Cerebellar cortex (tissue), 1 donor: ENCODE measurements around the gene SIAE.

Source experiments
- DNase-seq: peaks from one replicate; pipeline ENCODE4 v3.0.0-alpha.2; 2015; ENCODE audit warnings: low spot score

SIAE gene

DNA sequence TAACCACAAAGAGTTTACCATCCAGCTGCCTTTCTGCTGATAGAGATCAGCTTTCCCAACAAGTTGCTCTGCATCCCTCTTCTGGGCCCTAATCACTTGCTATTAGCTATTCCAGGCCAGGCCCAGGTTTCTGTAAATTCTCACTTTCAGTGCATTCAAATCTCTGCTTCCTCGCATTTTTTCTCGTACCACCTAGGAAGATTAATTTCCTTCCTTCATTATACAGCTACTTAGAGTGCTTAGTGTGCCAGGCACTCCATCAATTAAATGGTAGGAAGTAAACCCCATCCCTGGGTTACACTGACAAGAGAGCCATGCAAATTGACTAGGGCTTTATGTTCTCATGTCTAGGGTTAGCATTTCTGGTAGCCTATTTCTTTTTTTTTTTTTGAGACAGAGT, 9.7 kb downstream of the SIAE start:
- DNase-seq = no peak

DNA sequence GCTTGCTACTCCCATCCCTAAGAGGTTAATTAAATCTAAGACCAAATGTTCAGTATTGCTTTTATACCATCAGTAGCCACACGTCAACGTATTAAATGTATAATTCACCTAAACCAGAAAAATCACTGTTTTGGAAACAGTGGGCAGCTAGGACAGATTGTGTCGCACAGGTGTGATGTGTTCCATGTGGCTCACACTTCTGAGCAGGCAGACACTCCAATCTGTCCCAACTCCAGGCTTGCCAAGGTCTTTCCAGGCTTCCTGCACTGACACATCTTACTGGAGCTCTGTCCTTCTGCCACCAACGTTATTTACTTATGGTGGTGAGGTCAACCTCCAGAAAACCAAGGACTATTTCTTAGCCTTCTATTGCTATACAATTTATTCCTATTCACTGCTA, 11.4 kb downstream of the SIAE start:
- DNase-seq = peak; percentile 73

DNA sequence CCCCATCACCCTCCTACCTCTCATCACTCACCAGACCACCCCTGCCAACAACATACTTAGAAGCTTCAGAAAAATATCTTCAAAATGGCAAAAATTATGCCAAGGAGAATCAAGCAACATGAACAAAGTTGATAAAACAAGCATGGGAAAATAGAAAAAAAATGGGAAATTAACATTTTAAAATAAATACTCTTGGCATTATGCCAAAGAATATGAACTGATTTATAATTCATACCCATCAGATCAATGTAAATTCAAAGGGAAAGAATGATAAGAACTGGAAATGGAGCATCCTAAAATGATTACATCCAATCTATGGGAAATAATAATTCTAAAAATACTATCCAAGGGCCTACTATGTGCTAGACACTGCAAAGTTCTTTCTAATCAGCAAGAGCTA, 12.0 kb downstream of the SIAE start:
- no peak for DNase-seq

DNA sequence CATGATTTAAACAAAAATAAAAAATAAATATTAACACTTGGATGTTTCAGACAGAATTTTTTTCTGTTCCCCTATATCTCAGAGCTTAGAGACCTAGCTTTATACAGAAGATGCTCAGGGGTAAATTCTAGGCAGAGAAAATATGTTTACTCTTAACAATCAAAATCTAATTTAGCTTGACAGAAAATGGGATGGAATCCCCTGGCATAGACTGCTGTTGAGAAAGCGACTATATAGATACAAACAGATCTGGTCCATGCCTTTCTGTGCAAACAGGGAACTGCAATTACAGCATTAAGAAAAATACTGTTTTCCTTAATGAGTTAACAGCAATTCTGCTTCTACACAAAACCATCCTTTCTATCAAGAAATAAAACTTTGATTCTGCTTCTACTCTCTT, 14.6 kb downstream of the SIAE start:
- no peak for DNase-seq

DNA sequence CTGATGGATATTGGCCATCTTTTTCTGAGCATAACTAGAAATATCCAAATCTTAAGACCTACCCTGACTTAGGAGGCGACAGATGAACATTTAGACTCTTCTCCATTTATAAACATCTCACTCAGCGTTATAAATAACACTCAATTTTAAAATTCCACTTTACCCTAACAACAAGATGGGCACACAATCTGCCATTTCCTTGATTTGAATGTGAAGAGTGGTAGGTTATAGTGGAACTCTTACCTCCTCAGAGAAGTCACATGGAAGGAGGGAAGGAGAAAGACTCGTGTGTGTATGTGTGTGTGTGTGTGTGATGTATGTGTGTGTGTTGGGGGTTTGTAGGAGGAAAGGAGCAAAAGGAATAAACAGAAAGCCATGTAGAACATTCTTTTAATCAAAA, 15.0 kb downstream of the SIAE start:
- no peak for DNase-seq

DNA sequence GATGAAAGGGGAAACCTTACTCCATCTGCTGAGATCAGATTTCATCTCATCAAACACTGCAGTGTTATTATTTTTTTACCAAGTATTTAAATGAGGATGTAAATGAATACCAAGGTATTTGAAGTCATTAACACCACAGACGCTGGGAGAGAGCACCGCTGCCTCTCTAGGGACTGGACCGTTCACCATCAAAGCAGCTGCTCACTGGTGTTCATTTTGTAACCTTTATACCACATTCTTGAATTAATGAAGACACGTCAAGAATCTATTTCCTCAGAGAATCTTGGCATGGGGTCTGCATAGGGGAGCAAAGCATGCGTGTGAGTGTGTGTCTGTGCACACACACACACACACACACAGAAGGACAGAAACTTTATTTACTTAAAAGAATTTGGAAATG, 15.6 kb downstream of the SIAE start:
- no peak for DNase-seq

DNA sequence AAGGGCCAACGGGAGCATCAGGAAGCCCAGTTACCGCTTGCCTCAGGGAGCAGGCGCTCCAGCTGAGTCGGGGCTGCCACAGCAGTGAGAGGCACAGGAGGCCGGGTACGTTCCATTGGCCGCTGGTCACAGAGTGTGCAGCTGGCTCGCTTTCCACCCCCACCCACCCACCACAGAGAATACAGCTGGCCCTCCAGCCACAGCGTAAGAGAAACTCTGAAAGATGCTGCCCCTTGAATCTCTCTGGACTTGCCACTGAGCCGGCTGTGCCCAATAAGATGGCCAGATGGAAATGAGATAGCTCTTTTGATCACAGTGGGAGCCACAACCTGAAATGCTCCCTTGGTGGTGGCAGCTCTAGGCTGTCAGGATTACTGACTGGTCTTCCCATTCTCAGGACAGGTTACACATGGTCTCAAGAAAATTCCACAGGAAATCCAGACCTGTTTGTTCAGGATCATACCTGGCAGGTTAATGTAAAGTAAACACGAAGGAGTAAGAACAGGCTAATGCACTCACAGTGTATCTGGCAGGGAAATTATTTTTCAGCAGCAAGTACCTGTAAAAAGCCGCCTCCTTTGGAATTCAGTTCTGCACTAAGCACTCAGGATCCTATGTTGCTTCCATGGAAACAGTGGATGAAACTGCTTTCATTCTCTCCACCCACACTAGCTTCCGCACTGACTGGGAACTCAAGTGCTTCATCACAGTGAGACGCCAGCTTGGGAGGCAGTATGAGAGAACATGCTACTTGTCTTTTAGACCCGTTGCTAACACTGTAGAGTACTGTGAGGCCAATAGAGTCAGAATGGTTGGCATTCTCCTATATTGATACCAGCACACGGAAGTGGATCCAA, 16.5 kb downstream of the SIAE start:
- no peak for DNase-seq

DNA sequence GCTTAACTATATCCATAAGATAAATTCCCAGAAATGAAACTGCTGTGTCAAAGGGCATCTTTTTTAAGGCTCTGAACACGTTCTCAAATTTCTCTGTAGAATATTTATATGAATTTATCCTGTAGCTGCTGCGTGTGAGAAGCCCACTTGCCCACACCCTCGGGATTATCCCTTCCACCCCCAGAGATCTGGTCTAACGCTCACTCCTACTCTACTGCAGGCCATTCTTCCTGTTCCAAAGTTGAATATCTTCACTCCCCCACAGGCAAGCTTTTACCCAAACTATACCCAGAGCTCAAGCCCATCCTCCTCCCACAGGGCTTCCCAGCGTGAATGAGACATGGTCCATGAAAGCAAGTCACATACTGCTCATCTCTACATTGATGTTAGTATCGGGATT, 24.9 kb downstream of the SIAE start:
- DNase-seq = no peak

DNA sequence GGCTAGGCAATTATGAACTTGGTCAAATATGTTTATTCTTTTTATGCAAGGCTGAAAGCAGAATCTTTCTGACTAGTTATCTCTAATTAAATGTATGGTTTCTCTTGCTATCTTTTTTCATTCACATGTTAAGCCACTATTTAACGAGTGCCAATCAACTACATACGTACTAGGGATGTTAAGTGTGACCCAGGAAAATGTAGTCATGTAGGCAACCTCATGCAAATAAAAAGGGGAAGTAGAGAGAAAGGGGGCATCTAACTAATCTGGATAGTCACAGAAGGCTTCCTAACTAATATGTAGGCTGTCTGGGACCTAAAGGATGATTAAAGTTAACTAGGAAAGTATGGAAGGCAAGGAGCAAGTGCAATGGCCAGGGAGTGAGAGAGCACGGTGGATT, 27.4 kb downstream of the SIAE start:
- DNase-seq = no peak

DNA sequence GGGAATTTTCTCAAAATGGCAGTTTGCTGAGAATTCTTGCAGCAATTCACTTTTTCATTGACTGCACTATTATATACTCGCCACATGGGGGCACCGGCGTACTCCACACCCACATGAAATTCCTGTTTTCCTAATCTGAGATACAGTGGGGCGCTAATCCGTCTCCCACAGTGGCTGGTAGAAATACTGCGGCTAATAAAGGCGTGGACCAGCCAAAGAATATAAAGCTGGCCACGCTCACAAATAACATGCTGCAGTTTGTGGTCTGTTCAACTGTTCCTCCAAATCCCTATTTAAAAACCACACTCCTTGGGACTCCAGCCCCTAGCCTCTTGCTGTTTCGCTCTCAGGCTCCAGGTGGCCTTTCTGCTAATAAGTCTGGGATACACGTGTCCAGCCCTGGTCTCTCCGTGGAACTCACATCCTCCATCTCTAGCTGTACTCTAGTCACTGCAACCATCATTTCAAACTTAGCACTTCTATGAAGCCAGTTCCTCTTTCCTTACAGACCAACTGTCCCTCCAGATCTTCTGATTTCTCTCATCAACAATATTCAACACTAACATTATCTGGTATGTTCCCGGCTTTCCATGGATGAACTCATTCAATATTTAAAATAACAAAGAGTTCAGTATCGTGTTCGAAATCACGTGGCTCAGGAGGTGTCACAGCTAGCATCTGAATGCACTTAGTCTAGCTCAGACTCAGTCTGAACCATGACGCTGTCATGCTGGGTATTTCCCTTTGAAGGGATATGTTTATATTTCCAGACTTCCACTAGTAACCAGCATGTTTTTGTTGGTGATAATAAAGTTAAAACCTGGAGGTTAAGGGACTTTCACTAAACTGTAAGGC, 28.9 kb downstream of the SIAE start:
- DNase-seq = peak; percentile 78

DNA sequence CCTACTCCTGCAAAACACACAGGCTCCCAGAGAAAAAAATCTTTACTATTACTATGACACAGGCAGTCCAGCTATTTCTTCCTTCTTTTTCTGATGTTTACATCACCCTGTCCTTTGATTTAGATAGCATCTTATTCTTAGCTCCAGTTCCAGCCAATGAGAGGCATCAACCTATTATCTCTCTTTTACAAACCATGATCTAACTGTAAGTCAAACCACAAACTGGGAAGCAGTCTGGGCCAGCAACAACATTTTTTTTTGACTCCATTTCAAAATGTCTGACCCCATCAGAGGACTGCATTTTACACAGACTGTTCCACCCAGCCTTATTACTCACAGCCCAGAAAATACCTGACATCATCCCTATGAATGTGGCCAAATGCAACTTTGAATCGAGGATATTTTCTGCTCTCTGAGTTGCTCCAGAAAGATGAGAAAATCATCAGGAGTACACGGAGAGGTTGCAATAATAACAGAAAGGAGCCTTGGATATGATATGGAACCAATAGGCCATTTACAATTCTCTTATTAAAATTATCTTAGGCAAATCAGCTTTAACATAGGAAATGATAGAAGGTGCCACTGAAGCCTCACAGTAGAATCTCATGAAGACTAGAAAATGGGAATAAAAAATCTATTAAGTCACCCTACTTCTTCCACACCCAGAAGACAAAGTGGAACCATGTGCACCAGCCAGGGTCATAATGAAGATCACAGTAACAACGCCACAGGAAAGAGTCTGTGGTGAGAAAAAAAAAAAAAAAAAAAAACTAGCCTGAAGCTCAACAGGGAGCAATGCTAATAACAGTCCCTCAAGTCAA, 29.7 kb downstream of the SIAE start:
- no peak for DNase-seq

DNA sequence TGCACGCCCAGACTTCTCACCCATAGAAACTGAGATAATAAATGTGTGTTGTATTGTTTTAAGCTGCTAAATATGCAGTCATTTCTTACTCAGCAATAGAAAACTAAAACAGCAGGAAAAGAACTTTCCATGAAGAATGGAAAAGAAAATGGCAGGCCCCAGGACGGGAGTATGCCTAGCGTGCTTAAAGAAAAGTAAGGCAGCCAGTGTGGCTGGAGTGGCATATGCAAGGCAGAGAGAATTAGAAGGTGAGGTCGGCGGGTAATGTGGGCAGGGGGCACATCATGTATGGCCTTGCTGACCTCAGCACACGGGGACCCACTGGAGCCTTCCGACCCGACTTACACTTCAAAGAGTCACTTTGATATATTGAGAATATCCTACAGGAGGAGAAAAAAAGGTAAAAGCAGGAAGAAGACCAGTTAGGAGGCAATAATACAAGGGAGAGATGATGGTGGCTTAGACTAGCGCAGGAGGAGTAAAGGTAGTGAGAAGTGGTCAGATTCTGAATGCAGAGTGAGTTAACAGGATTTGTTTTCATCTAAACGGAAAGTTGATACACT, 30.4 kb downstream of the SIAE start:
- DNase-seq = no peak

DNA sequence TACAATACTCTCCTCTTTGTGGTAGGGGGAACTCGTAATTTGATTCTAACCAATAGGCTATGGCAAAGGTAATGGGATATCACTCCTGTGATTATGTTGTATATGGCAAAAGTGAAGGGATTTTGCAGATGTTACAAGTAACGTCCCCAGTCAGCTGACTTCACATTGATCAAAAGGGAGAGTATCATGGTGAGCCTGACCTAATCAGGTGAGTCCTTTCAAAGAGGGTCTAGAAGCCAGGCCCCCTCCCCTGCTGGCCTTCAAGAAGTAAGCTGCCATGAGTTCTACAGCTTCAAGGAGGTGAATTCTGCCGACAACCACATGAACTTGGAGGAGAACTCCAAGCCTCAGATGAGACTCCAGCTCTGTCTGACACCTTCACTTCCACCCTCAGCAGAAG, 30.9 kb downstream of the SIAE start:
- DNase-seq = no peak

DNA sequence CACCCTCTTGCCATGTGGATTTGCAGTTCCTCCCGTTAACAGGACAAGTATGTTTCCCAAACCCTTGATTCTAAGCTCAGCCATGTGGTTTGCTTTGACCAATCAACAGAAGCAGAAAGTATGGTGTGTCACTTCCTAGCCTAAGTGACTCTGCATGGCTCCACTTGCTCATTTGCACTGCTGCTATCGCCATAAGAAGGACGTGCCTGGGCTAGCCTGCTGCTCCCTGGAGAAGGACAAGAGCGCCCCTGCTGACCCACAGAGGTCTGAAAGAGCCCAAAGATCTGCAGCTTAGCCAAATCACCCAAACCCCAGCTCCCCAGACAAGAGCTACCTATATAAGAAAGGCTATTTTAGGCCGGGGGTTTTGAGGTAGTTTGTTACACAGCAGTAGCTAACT, 32.9 kb downstream of the SIAE start:
- DNase-seq = no peak

DNA sequence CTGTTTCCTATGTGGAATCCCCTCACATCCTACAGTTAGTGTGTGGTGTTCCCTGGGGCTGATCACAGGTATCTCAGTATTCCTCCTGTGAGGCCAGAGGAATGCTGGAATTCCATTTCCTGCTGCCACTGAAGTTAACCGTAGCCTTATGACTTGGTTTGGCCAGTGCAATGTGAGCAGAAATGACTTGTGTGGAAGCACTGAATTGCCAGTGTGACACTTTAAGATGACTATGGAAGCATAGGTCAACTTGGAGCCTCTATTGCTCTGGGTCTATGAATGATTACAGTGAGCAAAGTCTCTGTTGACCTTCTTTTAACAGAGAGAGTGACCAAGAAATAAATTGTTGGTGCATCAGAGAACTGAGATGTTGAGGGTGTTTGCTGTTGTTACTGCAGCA, 34.4 kb downstream of the SIAE start:
- DNase-seq = no peak

DNA sequence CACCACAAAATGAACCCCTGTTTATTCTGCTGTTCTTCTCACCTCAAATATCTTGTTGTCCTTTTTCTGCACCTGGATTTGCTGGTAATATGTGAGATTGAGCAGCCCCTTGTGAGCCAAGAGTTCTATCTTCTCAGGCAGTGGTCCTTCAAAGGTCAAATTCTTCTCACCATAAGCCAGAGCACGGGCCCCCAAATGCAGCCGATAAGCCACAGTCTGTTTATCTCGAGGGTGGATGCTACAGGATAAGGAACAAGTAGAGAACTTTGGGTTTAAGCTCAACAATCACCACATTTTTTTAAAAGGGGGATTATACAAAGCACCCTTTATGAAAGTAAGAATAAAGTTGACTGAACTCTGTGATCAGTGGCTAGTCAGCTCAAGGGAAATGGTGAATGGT, 35.0 kb downstream of the SIAE start:
- no peak for DNase-seq

DNA sequence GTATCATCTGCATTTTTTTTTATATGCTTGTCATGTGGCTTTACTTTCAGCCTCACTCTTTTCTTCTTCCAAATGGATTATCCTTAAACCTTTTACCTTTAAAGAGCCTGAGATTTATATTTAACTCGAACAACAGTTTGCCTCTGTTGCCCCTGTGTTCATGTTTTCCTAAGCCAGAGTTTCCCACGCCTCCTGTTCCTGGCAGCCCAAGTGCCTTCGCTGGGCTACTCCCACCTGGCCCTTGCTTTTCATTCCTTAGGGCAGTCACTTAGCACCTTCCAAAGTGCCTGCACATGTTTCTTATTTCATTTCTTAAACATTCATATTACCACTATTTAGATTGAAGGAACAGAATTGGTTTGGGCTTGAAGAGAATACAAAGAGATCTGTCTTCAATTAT, 37.6 kb downstream of the SIAE start:
- DNase-seq = no peak

DNA sequence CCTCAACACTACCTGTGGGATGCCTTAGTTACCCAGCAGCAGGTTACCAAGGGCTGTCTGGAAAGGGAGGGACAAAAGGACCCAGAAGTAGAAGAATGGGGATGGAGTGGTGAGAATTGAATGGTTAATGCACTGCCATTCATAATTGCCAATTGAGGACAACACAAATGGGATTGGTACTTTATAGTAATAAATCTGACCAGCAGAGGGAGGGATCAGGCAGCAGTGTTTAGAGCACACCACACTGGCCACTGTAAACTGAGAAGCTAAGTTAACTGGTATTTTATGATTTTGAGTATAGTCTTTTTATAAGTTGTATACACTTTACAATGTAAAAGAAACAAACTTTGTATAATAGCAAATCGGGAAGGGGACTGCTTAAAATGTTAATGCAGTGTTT, 40.2 kb downstream of the SIAE start:
- no peak for DNase-seq

DNA sequence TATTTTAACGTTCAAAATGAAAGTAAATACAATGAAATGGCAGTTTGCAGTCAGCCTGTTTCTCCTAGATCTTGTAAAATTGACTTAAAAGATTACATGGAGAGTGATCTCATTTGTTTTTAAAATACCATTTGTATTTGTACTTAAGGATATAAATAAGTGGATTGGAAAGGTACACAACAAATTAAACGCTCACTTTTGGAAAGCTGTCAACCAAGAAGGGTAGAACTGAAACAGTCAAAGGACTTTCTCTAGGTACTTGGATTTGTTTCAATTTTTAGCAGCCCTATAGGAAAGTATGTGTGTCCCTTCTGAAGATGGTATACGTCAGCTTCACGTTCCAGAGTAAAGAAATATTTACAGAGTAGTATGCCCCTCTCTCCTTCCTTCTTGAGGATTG, 43.6 kb downstream of the SIAE start:
- DNase-seq = no peak

DNA sequence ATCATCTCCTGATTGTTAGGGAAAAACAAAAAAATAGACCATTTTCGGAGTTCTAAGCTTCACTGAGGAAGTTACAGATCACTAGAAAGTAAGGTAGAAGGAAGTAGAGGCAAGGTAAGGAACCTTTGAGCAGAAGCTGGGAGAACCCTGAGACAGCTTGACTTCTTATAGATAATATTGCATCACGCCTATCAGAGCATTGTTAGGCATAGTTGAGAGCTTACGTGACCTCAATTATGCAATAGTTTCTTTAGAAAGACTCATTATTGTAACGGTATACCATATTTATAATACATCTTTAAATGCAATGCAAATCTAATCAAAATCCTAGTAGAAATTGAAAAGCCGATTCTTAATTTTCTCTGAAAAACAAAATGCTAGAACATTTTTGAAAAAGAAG, 46.0 kb downstream of the SIAE start:
- no peak for DNase-seq

DNA sequence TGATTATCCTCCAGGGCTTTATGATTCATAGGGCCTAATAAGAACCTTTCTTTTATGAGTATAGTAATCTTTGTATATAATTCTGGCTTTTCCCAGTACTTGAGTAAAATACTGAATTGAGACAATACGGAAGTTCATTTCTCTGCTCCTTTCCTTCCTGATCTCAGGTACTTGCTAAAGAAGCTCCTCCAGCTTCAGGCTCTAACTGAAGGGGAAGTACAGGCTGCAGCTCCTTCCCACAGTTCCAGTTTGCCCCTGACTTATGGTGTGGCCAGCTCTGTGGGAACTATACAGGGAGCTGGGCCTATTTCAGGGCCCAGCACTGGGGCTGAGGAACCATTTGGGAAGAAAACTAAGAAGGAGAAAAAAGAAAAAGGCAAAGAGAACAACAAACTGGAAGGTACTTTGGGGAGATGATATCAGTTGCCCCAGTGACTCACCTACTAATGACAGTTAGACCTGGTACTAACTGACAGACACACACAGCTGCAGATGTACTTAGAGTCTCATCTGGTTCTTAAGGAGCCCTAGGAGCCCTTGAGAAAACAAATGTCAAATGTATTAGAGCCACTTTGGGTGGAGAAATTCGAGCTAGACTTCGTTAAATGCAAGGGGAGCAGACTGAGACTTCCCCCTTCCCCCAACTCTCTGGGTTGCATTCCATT, 47.9 kb downstream of the SIAE start:
- DNase-seq = no peak
